Cardiac fibroblast (primary cell): Measurements from ENCODE around the gene PYY.
"Not testable (repeated sequence)": the region's sequence is repeated elsewhere in the genome, so short reads cannot be mapped to it uniquely, and the experiment has no call there.

Experiments
- DNase-seq, 2 donors: peaks; one replicate each; pipeline versions ENCODE4 v3.0.0 to v3.0.0-alpha.2; 2010; ENCODE audit warnings: low read depth in 2 of 2
- H3K4me3 ChIP-seq, 2 donors: replicated peaks in 1 of 2; 1 replicate in 1 of 2; 2 replicates in 1 of 2; pipeline ENCODE4 v1.5.1; 2011; ENCODE audit warnings: low read depth in 2 of 2, low read length in 2 of 2, mild to moderate bottlenecking in 2 of 2, moderate library complexity in 1 of 2
- TF ChIP-seq, protein P1 (sequence below): IDR thresholded peaks from one replicate; pipeline ENCODE4 v1.5.1; 2011; ENCODE audit warnings: low read depth, mild to moderate bottlenecking, low read length, inconsistent platforms

Gene PYY

DNA sequence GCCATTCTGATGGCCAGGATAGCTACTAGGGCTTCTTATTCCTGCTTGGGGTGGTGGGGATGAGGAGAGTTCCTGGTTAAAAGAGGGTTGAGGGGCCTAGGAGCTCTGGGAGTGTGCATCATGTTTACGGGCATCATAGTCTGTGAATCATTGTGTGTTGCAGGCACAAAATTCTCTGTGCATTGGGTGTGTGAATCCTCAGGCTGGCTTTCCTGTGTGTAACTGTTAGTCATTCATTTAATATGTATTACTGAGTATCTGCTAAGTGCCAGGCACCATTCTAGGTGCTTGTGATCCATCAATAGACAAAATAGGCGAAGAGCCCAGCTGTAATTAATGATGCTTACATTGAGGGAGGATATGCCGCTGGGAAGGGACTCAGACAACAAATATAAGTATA lies 17.3 kb downstream of the PYY start:
- no peak overlapping the region for H3K4me3 ChIP-seq
- DNase-seq: peak in 1 of 2 donors; percentile 57
- TF ChIP-seq, protein P1, sequence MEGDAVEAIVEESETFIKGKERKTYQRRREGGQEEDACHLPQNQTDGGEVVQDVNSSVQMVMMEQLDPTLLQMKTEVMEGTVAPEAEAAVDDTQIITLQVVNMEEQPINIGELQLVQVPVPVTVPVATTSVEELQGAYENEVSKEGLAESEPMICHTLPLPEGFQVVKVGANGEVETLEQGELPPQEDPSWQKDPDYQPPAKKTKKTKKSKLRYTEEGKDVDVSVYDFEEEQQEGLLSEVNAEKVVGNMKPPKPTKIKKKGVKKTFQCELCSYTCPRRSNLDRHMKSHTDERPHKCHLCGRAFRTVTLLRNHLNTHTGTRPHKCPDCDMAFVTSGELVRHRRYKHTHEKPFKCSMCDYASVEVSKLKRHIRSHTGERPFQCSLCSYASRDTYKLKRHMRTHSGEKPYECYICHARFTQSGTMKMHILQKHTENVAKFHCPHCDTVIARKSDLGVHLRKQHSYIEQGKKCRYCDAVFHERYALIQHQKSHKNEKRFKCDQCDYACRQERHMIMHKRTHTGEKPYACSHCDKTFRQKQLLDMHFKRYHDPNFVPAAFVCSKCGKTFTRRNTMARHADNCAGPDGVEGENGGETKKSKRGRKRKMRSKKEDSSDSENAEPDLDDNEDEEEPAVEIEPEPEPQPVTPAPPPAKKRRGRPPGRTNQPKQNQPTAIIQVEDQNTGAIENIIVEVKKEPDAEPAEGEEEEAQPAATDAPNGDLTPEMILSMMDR: no peak

DNA sequence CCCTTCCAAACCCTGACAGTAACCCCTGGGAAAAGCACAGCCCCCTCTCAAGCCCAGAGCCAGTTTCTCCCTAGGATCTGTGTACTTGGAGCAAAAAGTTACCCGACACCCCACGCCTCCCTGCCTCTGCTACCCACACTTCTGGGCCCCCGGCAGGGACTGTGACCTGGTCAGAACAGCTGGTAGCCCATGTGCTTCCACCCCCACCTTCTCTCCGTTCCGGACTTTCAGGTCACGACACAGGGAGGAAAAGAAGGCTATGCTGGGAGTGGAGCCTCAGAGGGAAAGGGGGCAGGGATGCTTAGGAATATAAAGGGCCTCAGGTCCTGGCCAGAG lies 17.8 kb downstream of the PYY start:
- TF ChIP-seq, protein P1: no peak
- no peak overlapping the region for H3K4me3 ChIP-seq

DNA sequence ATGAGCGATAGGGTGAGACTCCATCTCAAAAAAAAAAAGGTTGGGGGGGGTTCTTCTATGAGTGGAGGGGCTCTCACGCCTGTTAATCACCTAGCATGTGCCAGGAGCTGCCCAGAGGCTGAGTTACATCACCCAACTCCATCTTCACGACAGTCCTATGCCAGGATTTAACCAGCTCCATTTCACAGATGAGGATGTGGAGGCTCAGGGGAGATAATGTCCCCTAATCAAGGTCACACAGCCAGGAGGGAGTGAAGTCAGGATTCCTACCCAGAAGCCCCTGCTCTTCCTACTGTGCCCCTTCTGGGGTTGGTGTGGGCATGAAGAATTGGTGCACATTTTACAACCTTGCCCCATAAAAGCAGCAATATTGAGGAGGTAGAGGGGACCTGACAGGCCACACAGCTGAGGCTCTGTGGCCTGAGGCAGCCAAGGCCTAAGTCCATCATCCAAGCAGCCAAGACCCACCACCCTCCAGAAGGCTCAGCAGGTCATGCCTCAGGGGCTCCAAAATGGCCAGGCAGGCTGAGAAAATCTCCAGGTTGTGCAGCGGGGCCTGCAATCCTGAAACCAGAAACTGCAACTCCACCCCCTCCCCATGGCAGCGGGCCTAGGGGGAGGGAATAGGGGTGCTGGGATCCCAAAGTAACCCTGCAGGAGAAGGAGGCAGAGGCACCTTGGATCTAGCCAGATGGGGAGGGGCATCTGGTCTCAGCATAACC lies 18.4 kb downstream of the PYY start:
- no peak overlapping the region for H3K4me3 ChIP-seq
- TF ChIP-seq, protein P1: no peak
- no peak for DNase-seq

More for the DNA sequence above, 17.8 kb downstream of the PYY start:
- no peak for DNase-seq

DNA sequence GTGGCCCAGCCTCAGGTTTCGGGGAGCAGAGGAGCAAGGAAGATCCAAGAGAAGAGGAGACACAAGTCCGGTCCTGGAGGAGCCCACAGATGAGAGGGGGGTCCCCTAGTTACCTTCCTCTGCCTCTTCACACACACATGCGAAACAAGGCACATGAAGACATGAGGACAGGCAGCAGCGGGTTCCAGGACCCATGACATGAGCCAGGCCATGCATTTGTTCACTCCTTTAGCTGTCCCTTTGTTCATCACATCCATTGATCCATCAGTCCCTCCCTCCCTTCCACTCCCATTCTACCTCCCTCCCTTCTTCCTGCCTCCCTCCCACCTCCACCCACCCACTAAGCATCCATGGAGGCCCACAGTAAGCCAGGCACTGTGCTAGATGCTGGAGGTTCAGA lies 20.8 kb downstream of the PYY start:
- no peak for DNase-seq
- H3K4me3 ChIP-seq: no peak overlapping the region
- TF ChIP-seq, protein P1: no peak

DNA sequence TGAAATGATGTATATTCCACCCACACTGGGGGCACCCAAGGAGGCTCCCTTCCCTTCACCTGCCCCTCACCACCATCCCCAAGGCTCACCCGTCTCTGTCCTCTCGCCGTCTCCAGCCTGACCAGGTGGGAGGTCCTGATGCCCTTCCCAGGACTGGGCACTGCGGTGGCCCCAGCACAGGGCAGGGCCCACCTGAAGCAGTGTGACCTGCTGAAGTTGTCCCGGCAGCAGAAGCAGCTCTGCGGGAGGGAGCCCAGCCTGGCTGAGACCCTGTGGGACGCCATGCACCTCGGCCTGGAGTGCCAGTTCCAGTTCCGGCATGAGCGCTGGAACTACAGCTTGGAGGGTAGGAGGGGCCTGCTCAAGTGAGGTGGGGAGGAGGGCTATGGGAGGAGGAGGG lies 21.4 kb downstream of the PYY start:
- DNase-seq: no peak
- TF ChIP-seq, protein P1: no peak
- no peak overlapping the region for H3K4me3 ChIP-seq

DNA sequence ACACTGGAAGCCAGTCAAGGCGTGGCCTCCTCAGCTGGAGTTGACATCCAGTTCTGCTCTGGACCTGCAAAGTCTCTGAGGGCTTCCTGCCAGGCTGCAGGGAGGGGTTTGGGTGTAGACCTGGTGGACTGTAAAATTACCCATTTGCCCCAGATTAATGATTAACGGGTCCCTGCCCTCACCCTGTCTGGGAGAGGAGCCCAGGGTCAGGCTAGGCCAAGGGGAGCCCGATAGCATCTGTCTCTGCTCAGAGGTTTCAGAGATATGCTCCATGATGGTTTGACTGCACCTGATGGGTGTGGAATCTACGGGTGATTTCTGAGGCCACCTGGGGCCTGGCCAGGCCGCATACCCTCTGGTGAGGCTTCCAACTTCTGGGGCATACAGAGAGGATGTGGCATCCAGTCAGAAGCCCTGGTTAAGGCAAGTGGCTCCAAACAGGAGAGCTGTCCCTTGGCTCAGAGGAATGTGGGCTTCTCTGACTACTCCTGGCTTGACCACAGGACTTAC lies 22.6 kb downstream of the PYY start:
- TF ChIP-seq, protein P1: no peak
- DNase-seq: no peak
- H3K4me3 ChIP-seq: no peak overlapping the region

DNA sequence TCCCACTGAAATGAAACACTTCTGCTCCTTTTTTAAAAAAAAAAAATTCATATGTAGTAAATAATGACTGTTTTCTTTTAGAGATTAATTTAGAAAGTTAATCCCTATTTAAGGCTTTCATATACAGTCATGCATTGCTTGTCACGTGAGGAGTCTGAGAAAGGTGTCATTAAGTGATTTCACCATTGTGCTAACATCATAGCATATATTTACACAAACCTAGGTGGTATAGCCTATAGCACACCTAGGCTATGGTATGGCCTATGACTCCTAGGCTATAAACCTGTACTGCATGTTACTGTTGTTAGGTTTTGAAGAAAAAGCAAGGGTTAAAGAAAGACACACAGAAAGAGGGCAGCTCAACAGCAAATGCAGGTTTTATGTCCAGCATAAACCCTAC lies 25.1 kb downstream of the PYY start:
- DNase-seq: no peak
- TF ChIP-seq, protein P1: no peak
- H3K4me3 ChIP-seq: no peak overlapping the region

DNA sequence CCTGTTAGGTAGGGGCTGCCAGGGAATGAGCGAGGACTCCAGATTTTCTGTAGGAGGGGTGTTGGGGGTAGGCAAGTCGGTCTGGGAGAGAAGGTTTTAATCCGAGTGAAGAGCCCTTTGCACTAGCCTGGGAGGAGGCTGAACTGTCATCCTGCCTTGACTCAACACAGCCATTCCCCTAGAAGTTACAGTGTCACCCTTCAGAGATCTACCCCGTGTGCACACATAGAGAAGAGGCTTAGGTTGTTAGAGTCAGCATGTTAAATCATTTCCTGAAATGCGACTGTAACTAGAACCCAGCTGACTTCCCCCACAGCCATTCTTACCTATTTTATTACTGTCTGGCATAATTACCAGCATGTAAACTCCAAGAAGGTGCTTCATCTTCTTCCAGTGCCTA lies 25.8 kb downstream of the PYY start:
- not testable (repeated sequence) for H3K4me3 ChIP-seq, DNase-seq
